Right ventricle myocardium superior (tissue), 1 donor: ENCODE measurements around the gene PGS1. TPM values are rescaled to one million over a fixed set of nuclear protein-coding genes. Genes with fewer than 3 reads are reported as not detected.
A peak's percentile ranks its signal among the peaks of the same experiment; 100 is the strongest.

ENCODE experiments used
- ATAC-seq: fragments of 200-7000 bp; cut with Tn5 transposase; one replicate; pipeline ENCODE4 v1.9.1; 2020; ENCODE audit warnings: mild to moderate bottlenecking; ENCODE audit not compliant: poor library complexity
- DNase-seq: peaks from one replicate; pipeline ENCODE4 v3.0.0-alpha.2; 2020
- intact Hi-C: fragments of 100-400 bp; cut with DNase I; formaldehyde crosslinking; loops from one replicate; pipeline ENCODE4 v1.11.2; 2022
- total RNA-seq: library from RNA; stranded (reverse); fragmentation: NEBNext Ultra II Directional; extraction: Animal tissue kit (Norgen Biotek cat#: 25700); gene quantifications from one replicate; pipeline ENCODE4 v1.2.1, GENCODE V29; 2021
- donor health status: DM: no; HTN: yes; CAD: no; lungs with severe emphysema.

The PGS1 gene
- total RNA-seq, 1 donor from 2014 or later = 18.1 TPM

GRCh38 chr17:78431692-78431958 lies 53.2 kb downstream of the PGS1 start:
- ATAC-seq = no peak
- intact Hi-C loops = no loop called here
- DNase-seq = no peak

DNA sequence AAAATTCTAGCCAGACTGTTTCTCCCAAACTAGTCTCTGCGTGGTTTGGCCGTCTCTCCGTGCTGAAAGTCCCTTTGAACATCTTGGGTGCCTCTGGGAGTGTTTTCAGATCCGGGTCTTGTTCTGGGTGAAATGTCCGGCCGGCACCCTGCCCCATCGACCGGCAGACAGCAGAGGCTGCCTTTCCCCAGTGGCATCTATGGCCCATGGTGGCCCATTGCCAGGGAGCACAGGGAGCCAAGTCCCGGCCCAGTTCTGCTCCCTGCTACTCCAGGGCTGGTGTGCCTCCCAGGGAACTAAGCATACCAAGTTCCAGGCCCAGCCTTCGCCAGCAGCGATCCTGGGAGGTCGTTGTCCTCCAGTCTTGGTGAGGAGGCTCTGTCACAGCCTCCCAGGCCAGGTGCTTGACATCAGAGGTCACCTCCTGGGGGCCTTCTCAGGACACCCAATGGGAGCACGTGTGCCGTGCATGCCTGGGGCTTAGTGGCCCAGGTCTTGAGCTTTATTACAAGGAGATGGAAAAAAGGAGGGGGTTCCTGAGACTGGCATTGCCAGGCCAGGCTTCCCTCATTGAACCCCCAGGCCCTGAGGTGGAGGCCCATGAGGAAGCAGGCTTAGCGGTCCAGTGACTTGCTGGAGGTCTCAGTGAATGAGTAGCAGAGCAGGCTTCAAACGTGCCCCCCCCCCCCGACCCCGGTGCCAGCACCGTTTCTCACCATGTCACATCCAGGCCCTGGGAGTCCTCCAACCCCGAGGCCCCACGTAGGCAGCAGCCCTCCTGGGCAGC lies 54.0 kb downstream of the PGS1 start:
- no peak for DNase-seq
- ATAC-seq = peak; percentile 33
- intact Hi-C loops = no loop called here

GRCh38 chr17:78433013-78433727 lies 54.7 kb downstream of the PGS1 start:
- ATAC-seq = no peak
- DNase-seq = no peak
- intact Hi-C loops = no loop called here

- ATAC-seq (no peak), DNase-seq (no peak)
- intact Hi-C loops = no loop called here
Observed at GRCh38 chr17:78433780-78434335, 55.4 kb downstream of the PGS1 start.

DNA sequence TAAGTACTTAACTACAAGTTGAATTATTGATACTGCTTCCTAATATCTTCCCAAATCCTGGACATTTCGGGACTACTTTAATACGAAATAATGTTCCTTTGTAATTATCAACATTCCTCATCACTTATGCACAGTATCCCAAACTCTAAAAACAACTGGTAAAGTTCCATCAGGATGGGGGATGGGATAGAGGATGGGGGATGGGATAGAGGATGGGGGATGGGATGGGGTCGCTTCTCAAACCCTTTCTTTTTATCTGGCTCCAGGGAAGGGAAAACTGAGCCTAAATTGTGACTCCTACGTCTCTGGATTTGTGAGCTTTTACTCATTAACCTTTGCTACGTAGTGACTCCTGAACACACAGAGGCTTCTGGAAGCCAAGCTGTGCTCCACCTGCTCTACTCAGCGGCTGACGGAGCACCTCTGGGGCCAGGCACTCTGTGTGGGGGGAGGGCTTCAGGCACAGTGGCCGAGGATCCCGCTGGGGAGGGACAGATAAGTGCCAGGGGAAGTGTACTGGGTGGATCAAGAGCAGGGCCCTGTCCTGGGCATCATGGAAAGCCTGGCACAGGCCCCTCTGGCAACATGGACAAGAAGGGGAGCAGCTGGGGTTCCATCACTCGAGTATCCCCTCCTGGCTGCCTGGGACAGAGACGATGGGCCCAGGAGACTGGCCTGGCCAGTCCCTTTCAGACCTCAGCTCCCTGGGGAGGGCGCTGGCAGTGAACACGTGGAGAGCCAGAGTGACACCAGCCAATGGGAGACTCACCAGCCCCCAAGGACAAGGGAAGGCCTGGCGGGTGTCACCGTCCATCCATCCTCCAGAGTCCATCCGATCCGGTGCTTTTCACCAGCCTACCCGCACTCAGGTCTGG lies 56.2 kb downstream of the PGS1 start:
- ATAC-seq = no peak
- intact Hi-C loops = no loop called here
- no peak for DNase-seq

DNA sequence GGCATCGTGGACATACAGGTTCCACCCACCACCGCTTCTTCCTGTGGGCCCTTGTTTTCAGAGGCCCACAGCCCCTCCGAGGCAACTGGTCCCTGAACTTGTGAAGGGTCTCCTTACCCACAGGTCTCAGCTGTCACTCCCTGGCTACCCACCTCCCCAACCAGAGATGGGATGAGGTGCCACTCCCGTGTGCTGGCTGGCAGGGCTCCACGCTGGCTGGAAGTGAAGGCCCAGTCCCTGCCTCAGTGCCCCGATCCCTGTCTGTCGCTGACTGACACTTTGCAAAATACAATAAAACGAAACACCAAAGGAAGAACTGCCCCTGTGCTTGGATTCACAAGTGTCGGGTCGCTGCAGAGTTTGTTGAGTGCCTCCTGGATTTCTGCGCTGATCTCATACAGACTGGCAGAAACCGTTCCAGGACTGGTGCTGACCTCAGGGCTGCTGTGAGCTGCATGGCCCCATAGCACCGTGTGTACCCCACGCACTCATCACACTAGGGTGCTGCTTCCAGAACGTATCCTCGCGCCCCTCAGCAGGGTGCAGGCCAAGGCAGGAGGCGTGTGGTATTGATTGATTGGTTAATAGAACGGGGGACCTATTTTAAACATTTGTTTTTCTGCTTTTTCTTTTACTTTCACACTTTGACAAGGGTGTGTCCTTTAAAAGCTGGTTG lies 57.0 kb downstream of the PGS1 start:
- DNase-seq (no peak), ATAC-seq (no peak)
- intact Hi-C loops = no loop called here

- no peak for DNase-seq
- intact Hi-C loops = no loop called here
- no peak for ATAC-seq
Observed at GRCh38 chr17:78437508-78438169, 59.2 kb downstream of the PGS1 start.

GRCh38 chr17:78438271-78438691 lies 59.8 kb downstream of the PGS1 start:
- intact Hi-C loops = no loop called here
- ATAC-seq (no peak), DNase-seq (no peak)

DNA sequence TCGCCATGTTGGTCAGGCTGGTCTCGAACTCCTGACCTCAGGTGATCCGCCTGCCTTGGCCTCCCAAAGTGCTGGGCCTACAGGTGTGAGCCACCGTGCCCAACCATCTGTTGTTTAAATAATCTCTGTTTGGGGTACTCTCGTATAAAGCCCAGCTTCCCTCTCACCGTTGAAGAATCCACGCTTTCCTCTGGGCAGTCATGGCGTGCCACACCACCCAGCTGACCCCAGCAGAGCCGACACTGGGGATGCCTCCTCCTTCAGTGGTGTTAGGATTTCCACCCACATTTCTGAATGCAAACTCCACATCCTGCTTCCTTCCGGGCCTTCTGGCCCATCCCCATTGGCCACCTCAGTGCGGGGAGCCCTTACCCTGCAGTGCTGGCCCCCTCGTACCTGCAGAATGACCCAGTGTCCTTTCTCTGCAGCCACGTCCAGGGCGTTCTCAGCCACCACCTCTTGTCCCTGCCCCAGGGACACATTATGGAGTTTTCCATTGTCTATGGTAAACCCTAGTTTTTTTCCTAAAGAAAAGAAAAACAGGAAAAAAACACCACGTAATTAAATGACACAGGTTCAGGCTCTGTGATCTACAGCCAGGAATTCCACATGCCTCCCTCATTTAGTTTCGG lies 60.4 kb downstream of the PGS1 start:
- intact Hi-C loops = no loop called here
- DNase-seq (no peak), ATAC-seq (no peak)

- intact Hi-C loops = no loop called here
- DNase-seq = no peak
- no peak for ATAC-seq
Observed at GRCh38 chr17:78441271-78441971, 63.0 kb downstream of the PGS1 start.

DNA sequence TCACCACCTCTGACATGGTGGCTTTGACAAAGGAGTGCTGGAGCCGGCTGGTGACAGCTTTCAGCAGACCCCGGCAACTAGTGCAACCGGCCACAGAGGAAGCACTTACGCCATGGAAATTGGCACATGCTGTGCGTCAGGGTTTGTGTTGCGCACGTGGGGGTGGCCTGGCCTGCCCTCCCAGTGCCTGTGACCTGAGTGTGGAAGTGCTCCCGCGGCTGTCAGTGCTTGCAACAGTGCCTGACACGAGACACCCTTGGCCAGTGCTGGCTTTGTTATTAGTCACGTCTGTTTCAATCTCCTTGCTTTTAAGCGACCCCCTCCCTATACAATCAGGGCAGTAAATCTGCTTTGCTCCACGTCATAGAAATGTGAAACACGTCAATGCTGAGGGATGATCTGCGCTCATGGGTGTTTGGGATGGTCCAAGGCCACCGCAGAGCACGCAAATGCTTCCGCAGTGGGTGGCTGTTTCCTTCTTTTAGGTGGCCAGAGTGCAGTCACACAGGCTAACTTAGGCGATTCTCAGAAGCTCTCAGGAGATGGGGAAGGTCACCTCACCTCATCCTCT lies 64.3 kb downstream of the PGS1 start:
- DNase-seq = peak; percentile 88
- peak; percentile 81 for ATAC-seq
- intact Hi-C loops = no loop called here

DNA sequence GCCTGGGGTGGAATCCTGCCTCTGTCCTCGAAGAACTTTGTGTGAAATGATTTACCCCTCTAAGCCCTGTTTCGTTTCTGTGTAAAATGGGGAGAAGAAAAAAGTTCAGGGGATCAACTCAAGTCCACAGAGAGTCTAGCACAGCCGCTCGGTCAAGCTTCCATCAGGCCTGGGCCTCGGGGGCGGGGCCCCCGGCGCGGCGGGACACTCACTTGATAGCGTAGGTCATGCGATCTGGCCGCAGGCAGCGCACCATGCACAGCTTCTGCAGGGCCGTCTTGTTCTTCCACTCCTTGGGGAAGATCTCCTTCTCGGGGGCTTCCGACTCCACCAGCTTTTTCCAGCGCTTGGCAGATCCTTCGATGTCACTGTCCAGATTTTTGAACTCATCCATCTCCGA lies 65.9 kb downstream of the PGS1 start:
- DNase-seq (no peak), ATAC-seq (no peak)
- intact Hi-C loops = no loop called here

- no peak for ATAC-seq
- intact Hi-C loops = no loop called here
- no peak for DNase-seq
Observed at GRCh38 chr17:78446833-78447232, 68.4 kb downstream of the PGS1 start.

GRCh38 chr17:78448356-78448993 lies 70.0 kb downstream of the PGS1 start:
- intact Hi-C loops = no loop called here
- ATAC-seq (no peak), DNase-seq (no peak)

- DNase-seq (no peak), ATAC-seq (no peak)
- intact Hi-C loops = no loop called here
Observed at GRCh38 chr17:78449983-78450595, 71.6 kb downstream of the PGS1 start.

- no peak for DNase-seq
- no peak for ATAC-seq
- intact Hi-C loops = no loop called here
Observed at GRCh38 chr17:78450696-78451345, 72.4 kb downstream of the PGS1 start.
